ENCODE measurements around the gene KRTAP2-1.
"Not testable (repeated sequence)": the region's sequence is repeated elsewhere in the genome, so short reads cannot be mapped to it uniquely, and the experiment has no call there.

DNA sequence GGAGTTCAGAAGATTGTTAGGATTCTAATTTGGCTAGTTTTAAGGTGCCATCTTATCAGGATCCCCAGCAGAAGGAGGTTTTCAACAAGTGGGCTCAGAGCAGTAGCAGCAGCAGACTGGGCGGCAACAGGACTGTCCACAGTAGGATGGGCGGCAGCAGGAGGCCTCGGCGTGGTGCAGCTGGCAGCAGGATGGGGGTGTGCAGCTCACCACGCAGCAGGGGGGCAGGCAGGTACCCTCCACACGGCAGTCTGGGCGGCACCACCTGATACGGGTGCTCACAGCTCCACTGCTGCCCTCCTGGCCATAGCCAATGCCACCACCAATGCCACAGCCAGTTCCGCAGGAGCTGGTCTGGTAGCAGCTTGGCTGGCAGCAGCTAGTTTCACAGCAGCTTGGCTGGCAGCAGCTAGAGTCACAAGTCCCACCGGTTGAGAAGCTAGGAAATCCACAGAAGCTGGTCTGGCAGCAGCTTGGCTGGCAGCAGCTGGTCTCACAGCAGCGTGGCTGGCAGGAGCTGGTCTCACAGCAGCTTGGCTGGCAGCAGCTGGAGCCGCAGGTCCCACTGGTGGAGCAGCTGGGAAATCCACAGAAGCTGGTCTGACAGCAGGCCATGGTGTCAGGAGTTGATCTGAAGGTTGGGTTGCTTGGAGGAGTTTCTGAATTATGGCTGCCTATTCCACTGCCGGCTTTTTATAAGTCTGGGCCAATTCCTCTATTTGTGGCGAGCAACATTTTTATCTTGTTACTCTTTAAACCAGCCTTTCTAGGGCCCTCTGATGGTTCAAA, 6.1 kb downstream of the KRTAP2-1 start, which contains the start of gene KRTAP1-1:
- not testable (repeated sequence) for TF ChIP-seq POLR2A (IDR thresholded peaks at IDR 0.05; ENCODE audit: low read length); RARB (CRISPR knock-in tag; IDR thresholded peaks at IDR 0.05); EP300 (IDR thresholded peaks at IDR 0.05); RAD21 (conservative IDR thresholded peaks at IDR 0.05 in 1 of 2, IDR thresholded peaks at IDR 0.05 in 1 of 2); NFE2L2 (conservative IDR thresholded peaks at IDR 0.05; ENCODE audit: low read length); MYC (IDR thresholded peaks at IDR 0.05; ENCODE audit: borderline replicate concordance, low read length); CHD2 (IDR thresholded peaks at IDR 0.05; ENCODE audit: low read length, partially characterized antibody); MAFK (IDR thresholded peaks at IDR 0.05; ENCODE audit: partially characterized antibody); KDM5A (IDR thresholded peaks at IDR 0.05)
- TF ChIP-seq, protein P1, sequence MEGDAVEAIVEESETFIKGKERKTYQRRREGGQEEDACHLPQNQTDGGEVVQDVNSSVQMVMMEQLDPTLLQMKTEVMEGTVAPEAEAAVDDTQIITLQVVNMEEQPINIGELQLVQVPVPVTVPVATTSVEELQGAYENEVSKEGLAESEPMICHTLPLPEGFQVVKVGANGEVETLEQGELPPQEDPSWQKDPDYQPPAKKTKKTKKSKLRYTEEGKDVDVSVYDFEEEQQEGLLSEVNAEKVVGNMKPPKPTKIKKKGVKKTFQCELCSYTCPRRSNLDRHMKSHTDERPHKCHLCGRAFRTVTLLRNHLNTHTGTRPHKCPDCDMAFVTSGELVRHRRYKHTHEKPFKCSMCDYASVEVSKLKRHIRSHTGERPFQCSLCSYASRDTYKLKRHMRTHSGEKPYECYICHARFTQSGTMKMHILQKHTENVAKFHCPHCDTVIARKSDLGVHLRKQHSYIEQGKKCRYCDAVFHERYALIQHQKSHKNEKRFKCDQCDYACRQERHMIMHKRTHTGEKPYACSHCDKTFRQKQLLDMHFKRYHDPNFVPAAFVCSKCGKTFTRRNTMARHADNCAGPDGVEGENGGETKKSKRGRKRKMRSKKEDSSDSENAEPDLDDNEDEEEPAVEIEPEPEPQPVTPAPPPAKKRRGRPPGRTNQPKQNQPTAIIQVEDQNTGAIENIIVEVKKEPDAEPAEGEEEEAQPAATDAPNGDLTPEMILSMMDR (IDR thresholded peaks at IDR 0.05): not testable (repeated sequence)
